ENCODE measurements around the gene ALDH3A1.
"Not testable (repeated sequence)": the region's sequence is repeated elsewhere in the genome, so short reads cannot be mapped to it uniquely, and the experiment has no call there.

ALDH3A1 gene

GRCh38 chr17:19769946-19770652 is 22.0 kb upstream of the ALDH3A1 start:
- POLR2A ChIA-PET, result no interaction called here
- no peak overlapping the region for H3K4me3 ChIP-seq (ENCODE audit: low read depth, low read length)
- CTCF ChIA-PET, result interaction anchor here (1.0 to 15.3 kb wide), 8 partner anchors 8 to 408 kb away, joined by 3 to 315 read pairs (median 8); partner anchors contain the start of gene B9D1
- no peak for TF ChIP-seq CTCF (IDR thresholded peaks at IDR 0.05; ENCODE audit: insufficient read depth, low read length, missing control alignments)
- peak; percentile 52 for DNase-seq (ENCODE audit: low read depth, low spot score)

- POLR2A ChIA-PET, result no interaction called here
- H3K4me3 ChIP-seq (ENCODE audit: low read depth, low read length), result no peak overlapping the region
- CTCF ChIA-PET, result interaction anchor here (1.1 to 15.3 kb wide), 10 partner anchors 10 to 404 kb away, joined by 3 to 315 read pairs (median 30); partner anchors contain the start of genes ALDH3A1 and B9D1
- DNase-seq (ENCODE audit: low read depth, low spot score), result no peak
- TF ChIP-seq CTCF (IDR thresholded peaks at IDR 0.05; ENCODE audit: insufficient read depth, low read length, missing control alignments), result no peak
These were observed 20.1 kb upstream of the ALDH3A1 start for GRCh38 chr17:19768046-19768782.

GRCh38 chr17:19766421-19767270 is 18.5 kb upstream of the ALDH3A1 start:
- no peak overlapping the region for H3K4me3 ChIP-seq (ENCODE audit: low read depth, low read length)
- ChIA-PET CTCF (interaction anchor here (0.7 to 15.3 kb wide), 37 partner anchors 13 to 434 kb away, joined by 3 to 315 read pairs (median 4); partner anchors contain the start of genes ALDH3A1, ALDH3A2, B9D1 and MAPK7), POLR2A (no interaction called here)
- TF ChIP-seq CTCF (IDR thresholded peaks at IDR 0.05; ENCODE audit: insufficient read depth, low read length, missing control alignments), result peak; percentile 100
- DNase-seq (ENCODE audit: low read depth, low spot score), result no peak

- no peak for TF ChIP-seq CTCF (IDR thresholded peaks at IDR 0.05; ENCODE audit: insufficient read depth, low read length, missing control alignments)
- no peak for DNase-seq (ENCODE audit: low read depth, low spot score)
- ChIA-PET POLR2A (no interaction called here), CTCF (interaction anchor here (0.7 to 15.3 kb wide), 26 partner anchors 13 to 434 kb away, joined by 3 to 315 read pairs (median 6); partner anchors contain the start of genes ALDH3A1, ALDH3A2 and B9D1)
- H3K4me3 ChIP-seq (ENCODE audit: low read depth, low read length), result no peak overlapping the region
These were observed 17.9 kb upstream of the ALDH3A1 start for GRCh38 chr17:19766016-19766415.

GRCh38 chr17:19763991-19764390 is 15.9 kb upstream of the ALDH3A1 start:
- CTCF ChIA-PET, result interaction anchor here (0.7 to 15.3 kb wide), 14 partner anchors 14 to 441 kb away, joined by 3 to 315 read pairs (median 10); partner anchors contain the start of genes ALDH3A1, B9D1 and MAPK7
- H3K4me3 ChIP-seq (ENCODE audit: low read depth, low read length); POLR2A ChIA-PET; DNase-seq (ENCODE audit: low read depth, low spot score): not testable (repeated sequence)

GRCh38 chr17:19763416-19763815 is 15.3 kb upstream of the ALDH3A1 start:
- H3K4me3 ChIP-seq (ENCODE audit: low read depth, low read length), result no peak overlapping the region
- ChIA-PET CTCF (interaction anchor here (0.8 to 15.3 kb wide), 28 partner anchors 8 to 468 kb away, joined by 3 to 315 read pairs (median 4); partner anchors contain the start of genes ALDH3A1, ALDH3A2 and B9D1), POLR2A (no interaction called here)
- TF ChIP-seq CTCF (IDR thresholded peaks at IDR 0.05; ENCODE audit: insufficient read depth, low read length, missing control alignments), result no peak
- DNase-seq (ENCODE audit: low read depth, low spot score), result no peak

All from AG04449 (cell line).